Subcutaneous abdominal adipose tissue (tissue), 5 donors: ENCODE measurements around the gene CTXN2.

ENCODE experiments used
- H3K27ac ChIP-seq: one replicate; pipeline ENCODE4 v1.7.0; 2013; ENCODE audit warnings: low read depth, mild to moderate bottlenecking, inconsistent platforms, low read length, moderate library complexity
- H3K27me3 ChIP-seq, 5 donors: one replicate each; pipeline ENCODE4 v1.7.0; 2013; ENCODE audit warnings: low read length in 5 of 5, inconsistent platforms in 1 of 5; ENCODE audit not compliant: control insufficient read depth in 5 of 5, insufficient read depth in 4 of 5
- H3K36me3 ChIP-seq, 5 donors: one replicate each; pipeline ENCODE4 v1.7.0; 2013; ENCODE audit warnings: low read length in 5 of 5; ENCODE audit not compliant: control insufficient read depth in 5 of 5, insufficient read depth in 5 of 5
- H3K4me1 ChIP-seq, 5 donors: one replicate each; pipeline ENCODE4 v1.7.0; 2013; ENCODE audit warnings: low read length in 5 of 5, mild to moderate bottlenecking in 3 of 5, moderate library complexity in 1 of 5; ENCODE audit not compliant: control insufficient read depth in 5 of 5, insufficient read depth in 5 of 5
- H3K4me3 ChIP-seq, 5 donors: one replicate each; pipeline ENCODE4 v1.7.0; 2013; ENCODE audit warnings: low read length in 5 of 5, low read depth in 1 of 5
- H3K9ac ChIP-seq, 5 donors: one replicate each; pipeline ENCODE4 v1.7.0; 2013; ENCODE audit warnings: low read length in 5 of 5, mild to moderate bottlenecking in 4 of 5, moderate library complexity in 3 of 5
- H3K9me3 ChIP-seq, 5 donors: one replicate each; pipeline ENCODE4 v1.7.0; 2013; ENCODE audit warnings: low read length in 5 of 5; ENCODE audit not compliant: control insufficient read depth in 5 of 5
- donor health status: healthy.
- donor health status: healthy.
- donor health status: healthy.
- donor health status: healthy.
- donor health status: healthy.

The CTXN2 gene

DNA sequence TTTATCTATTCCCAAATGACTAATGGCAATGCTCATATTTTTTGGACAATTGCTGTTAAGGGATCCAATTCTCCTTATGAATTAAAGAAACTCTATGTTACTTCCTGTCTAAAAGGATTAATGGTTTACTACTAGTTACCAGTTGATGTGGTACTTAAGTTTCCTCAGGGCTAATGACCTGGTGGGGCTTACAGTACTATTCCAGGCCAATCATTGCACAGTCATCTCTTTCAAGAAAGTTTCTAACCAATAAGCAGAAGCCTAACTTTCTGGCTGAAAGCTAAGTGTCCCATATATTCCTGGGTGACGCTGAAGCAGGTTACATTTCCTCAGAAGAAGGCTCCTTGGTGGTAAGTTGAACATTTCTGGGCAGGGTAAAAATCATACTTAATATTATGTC is 14.5 kb downstream of the CTXN2 start, which contains the start of gene SLC12A1:
SLC12A1 (plus strand) TSS at position 322 of the 400 bp plus-strand sequence. CDS start 1,418 bp downstream, outside the sequence.
- Histone ChIP-seq H3K27me3 (no peaks in the 10 kb centered on the region), H3K27ac (no peak within 1 kb of the TSS), H3K4me3 (no peak within 1 kb of the TSS), H3K9ac (no peak within 1 kb of the TSS), H3K4me1 (no peaks in the 10 kb centered on the region), H3K36me3 (no peaks in the 10 kb centered on the region), H3K9me3 (peaks cover 0 to 2% (median 0%) of the 10 kb centered on the region in 5 donors)

DNA sequence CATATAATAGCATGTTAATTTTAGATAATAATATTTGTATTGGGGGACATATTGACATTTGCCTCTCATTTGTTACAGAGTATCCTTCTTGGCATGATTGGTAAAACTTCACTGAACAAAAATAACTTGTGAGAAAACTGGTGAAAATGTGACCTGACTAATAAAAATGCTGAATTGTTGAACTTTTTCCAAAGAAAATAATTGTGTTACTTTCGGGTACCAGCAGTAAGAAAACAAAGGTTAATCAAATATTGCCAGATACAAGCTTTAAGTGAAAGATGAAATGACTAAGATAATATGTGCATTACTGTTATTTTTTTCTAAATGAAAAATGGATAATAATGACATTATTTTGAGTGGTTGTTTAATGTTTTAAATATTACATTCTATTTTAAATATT is 29.8 kb downstream of the CTXN2 start:
- H3K27ac ChIP-seq, result no peak overlapping the region

GRCh38 chr15:48221885-48222284 is 30.4 kb downstream of the CTXN2 start:
- Histone ChIP-seq H3K27ac (no peak overlapping the region), H3K9ac (no peak overlapping the region), H3K27me3 (no peaks in the 10 kb centered on the region), H3K4me1 (no peaks in the 10 kb centered on the region), H3K4me3 (no peak overlapping the region), H3K9me3 (no peaks in the 10 kb centered on the region), H3K36me3 (no peaks in the 10 kb centered on the region)

More for the DNA sequence above, 29.8 kb downstream of the CTXN2 start:
- no peaks in the 10 kb centered on the region for H3K27me3 ChIP-seq
- no peaks in the 10 kb centered on the region for H3K9me3 ChIP-seq
- H3K4me3 ChIP-seq, result no peak overlapping the region
- H3K9ac ChIP-seq, result no peak overlapping the region
- no peaks in the 10 kb centered on the region for H3K36me3 ChIP-seq
- no peaks in the 10 kb centered on the region for H3K4me1 ChIP-seq

GRCh38 chr15:48222627-48223026 is 31.2 kb downstream of the CTXN2 start:
- Histone ChIP-seq H3K27me3 (no peaks in the 10 kb centered on the region), H3K9ac (no peak overlapping the region), H3K27ac (no peak overlapping the region), H3K36me3 (no peaks in the 10 kb centered on the region), H3K4me1 (no peaks in the 10 kb centered on the region), H3K4me3 (no peak overlapping the region), H3K9me3 (no peaks in the 10 kb centered on the region)

- Histone ChIP-seq H3K4me3 (no peak overlapping the region), H3K36me3 (no peaks in the 10 kb centered on the region), H3K9ac (no peak overlapping the region), H3K27me3 (no peaks in the 10 kb centered on the region), H3K27ac (no peak overlapping the region), H3K4me1 (no peaks in the 10 kb centered on the region), H3K9me3 (no peaks in the 10 kb centered on the region)
Measured at GRCh38 chr15:48225771-48226170, 34.3 kb downstream of the CTXN2 start.

- Histone ChIP-seq H3K4me3 (no peak overlapping the region), H3K9me3 (no peaks in the 10 kb centered on the region), H3K9ac (no peak overlapping the region), H3K36me3 (no peaks in the 10 kb centered on the region), H3K4me1 (no peaks in the 10 kb centered on the region), H3K27ac (no peak overlapping the region), H3K27me3 (no peaks in the 10 kb centered on the region)
Measured at GRCh38 chr15:48230498-48230897, 39.0 kb downstream of the CTXN2 start.

DNA sequence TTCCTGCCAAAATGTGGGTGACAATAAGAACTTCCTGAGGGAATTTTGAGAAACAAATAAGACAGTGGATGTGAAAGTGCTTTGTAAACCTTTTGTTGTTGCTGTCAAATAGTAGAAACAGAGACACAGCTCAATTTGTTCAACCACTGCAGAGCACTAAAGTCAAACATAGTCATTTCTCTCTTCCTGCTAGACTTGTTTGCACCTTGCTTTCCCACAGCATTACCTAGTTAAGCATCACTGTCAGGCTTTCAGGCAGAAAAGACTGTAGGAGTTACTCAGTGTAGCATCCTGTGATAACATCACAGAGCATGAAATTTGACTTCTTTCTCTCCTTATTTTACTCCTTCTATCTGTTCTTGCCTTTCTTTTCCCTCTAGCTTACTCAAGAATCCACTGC is 41.8 kb downstream of the CTXN2 start:
- no peak overlapping the region for H3K4me3 ChIP-seq
- no peaks in the 10 kb centered on the region for H3K9me3 ChIP-seq
- H3K36me3 ChIP-seq, result no peaks in the 10 kb centered on the region
- no peak overlapping the region for H3K27ac ChIP-seq
- H3K4me1 ChIP-seq, result no peaks in the 10 kb centered on the region
- no peak overlapping the region for H3K9ac ChIP-seq
- H3K27me3 ChIP-seq, result no peaks in the 10 kb centered on the region

- Histone ChIP-seq H3K9ac (no peak overlapping the region), H3K4me3 (no peak overlapping the region), H3K4me1 (no peaks in the 10 kb centered on the region), H3K27me3 (no peaks in the 10 kb centered on the region), H3K27ac (no peak overlapping the region), H3K36me3 (no peaks in the 10 kb centered on the region), H3K9me3 (no peaks in the 10 kb centered on the region)
Measured at GRCh38 chr15:48239334-48239733, 47.9 kb downstream of the CTXN2 start.

DNA sequence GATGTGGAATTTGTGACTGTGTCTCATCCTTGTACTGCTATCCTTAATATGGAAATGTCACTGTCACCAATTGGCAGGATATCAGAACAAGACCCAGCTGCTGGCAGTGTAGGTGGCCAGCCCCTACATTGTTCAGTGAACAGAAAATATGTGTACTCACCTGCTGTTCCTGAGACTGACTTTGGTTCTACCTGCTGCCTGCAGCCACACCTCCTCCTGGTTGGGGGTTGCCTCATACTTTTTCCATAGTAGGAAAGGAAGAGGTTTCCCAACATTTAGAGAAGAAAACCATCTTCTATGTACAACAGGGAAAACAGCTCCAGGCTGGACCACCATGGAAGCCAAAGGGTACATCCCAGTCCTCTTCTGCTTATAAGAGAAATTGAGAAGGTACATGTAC is 50.5 kb downstream of the CTXN2 start:
- Histone ChIP-seq H3K9ac (no peak overlapping the region), H3K4me1 (no peaks in the 10 kb centered on the region), H3K4me3 (no peak overlapping the region), H3K9me3 (no peaks in the 10 kb centered on the region), H3K36me3 (no peaks in the 10 kb centered on the region), H3K27ac (no peak overlapping the region), H3K27me3 (no peaks in the 10 kb centered on the region)

DNA sequence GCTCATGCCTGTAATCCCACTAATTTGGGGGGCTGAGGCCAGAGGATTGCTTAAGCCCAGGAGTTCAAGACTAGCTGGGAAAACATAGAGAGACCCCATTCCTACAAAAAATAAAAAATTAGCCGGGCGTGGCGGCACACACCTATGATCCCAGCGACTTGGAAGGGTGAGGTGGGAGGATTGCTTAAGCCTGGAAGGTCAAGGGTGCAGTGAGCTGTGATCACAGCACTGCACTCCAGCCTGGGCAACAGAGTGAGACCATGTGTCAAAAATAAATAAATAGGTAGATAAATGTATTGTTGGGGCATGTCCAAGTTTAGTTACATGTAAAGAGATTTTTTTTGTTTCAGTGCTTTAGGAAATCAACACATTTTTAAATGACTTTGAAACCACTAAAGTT is 51.1 kb downstream of the CTXN2 start:
- Histone ChIP-seq H3K27me3 (no peaks in the 10 kb centered on the region), H3K4me3 (no peak overlapping the region), H3K9ac (no peak overlapping the region), H3K9me3 (no peaks in the 10 kb centered on the region), H3K4me1 (no peaks in the 10 kb centered on the region), H3K36me3 (no peaks in the 10 kb centered on the region), H3K27ac (no peak overlapping the region)

DNA sequence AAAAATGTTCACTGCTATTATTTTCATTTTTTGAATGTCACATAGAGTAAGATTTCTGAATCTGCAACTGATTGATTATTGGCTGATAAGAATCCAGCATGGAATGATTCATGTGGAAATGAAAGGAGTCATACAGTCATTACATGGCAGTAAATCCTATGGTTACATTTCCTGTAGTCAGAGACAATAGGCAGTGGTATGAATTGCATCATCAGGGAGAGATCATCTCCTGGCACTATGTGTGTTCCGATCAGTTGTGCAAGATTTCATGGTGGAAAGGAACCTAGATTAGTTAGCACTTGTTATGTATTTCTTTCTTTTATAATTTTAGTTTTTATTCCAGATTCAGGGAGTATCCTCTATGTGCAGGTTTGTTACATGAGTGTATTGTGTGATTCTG is 53.5 kb downstream of the CTXN2 start:
- Histone ChIP-seq H3K27ac (no peak overlapping the region), H3K4me1 (no peaks in the 10 kb centered on the region), H3K9me3 (no peaks in the 10 kb centered on the region), H3K9ac (no peak overlapping the region), H3K4me3 (no peak overlapping the region), H3K36me3 (no peaks in the 10 kb centered on the region), H3K27me3 (peaks cover 0 to under 1% (median 0%) of the 10 kb centered on the region in 5 donors)
